ENCODE data around the gene ERFE. TPM values are rescaled to one million over a fixed set of nuclear protein-coding genes. Genes with fewer than 3 reads are reported as not detected.

ERFE gene
- total and polyA plus RNA-seq, 10 of the 15 experiments (the other 5 are each of a cell fraction or from before 2014, with no cell fraction given) = not detected

DNA sequence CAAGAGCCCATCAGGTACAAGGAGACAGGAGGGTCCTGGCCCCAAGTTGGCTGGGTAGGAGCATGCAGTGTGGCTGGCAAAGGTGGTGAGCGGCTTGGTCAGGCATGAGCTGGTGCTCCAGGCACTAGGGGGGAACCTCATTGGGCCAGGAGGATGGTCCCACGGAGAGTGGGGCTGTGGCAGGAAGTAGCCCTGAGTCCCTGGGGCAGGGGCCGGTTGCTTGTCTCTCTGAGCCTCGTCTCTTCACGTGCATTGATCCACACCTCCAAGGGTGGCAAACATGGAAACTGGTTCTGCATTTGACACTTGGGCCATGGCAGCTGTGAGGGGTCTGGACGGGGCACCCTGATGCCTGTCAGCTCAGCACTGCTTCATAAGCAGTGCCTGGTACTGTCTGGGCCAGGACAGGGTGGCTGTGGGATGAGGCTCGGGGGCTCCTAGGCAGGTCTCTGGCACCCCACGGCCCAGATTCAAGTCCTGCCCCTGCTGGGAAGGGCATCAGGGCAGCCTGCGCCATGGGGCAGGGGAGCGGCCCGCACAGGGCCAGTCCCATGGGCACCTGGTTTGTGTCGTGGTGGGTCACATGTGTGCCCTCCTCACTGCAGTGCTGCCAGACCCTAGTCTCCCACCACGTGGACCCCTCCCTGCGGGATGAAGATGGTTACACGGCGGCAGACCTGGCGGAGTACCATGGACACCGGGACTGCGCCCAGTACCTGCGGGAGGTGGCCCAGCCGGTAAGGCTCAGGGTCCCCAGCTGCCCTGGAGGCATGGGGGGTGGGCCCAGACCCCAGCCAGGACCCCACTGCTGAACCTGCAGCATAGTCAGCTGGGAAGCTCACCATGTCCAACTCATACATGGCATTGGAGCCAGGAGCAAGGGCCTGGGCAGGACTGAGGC is 42.2 kb upstream of the ERFE start (continued):
- TF ChIP-seq, protein P1, sequence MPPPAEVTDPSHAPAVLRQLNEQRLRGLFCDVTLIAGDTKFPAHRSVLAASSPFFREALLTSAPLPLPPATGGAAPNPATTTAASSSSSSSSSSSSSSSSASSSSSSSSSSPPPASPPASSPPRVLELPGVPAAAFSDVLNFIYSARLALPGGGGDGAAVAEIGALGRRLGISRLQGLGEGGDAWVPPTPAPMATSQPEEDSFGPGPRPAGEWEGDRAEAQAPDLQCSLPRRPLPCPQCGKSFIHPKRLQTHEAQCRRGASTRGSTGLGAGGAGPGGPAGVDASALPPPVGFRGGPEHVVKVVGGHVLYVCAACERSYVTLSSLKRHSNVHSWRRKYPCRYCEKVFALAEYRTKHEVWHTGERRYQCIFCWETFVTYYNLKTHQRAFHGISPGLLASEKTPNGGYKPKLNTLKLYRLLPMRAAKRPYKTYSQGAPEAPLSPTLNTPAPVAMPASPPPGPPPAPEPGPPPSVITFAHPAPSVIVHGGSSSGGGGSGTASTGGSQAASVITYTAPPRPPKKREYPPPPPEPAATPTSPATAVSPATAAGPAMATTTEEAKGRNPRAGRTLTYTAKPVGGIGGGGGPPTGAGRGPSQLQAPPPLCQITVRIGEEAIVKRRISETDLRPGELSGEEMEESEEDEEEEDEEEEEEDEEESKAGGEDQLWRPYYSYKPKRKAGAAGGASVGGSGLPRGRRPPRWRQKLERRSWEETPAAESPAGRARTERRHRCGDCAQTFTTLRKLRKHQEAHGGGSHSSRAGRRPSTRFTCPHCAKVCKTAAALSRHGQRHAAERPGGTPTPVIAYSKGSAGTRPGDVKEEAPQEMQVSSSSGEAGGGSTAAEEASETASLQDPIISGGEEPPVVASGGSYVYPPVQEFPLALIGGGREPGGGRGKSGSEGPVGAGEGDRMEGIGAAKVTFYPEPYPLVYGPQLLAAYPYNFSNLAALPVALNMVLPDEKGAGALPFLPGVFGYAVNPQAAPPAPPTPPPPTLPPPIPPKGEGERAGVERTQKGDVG (CRISPR knock-in tag; IDR thresholded peaks at IDR 0.05) = no peak
- TF ChIP-seq STAT1 (conservative IDR thresholded peaks at IDR 0.05) = no peak
- TF ChIP-seq MEF2A (IDR thresholded peaks at IDR 0.05; ENCODE audit: insufficient read depth, low read depth, low read length) = no peak
- TF ChIP-seq, protein P2, sequence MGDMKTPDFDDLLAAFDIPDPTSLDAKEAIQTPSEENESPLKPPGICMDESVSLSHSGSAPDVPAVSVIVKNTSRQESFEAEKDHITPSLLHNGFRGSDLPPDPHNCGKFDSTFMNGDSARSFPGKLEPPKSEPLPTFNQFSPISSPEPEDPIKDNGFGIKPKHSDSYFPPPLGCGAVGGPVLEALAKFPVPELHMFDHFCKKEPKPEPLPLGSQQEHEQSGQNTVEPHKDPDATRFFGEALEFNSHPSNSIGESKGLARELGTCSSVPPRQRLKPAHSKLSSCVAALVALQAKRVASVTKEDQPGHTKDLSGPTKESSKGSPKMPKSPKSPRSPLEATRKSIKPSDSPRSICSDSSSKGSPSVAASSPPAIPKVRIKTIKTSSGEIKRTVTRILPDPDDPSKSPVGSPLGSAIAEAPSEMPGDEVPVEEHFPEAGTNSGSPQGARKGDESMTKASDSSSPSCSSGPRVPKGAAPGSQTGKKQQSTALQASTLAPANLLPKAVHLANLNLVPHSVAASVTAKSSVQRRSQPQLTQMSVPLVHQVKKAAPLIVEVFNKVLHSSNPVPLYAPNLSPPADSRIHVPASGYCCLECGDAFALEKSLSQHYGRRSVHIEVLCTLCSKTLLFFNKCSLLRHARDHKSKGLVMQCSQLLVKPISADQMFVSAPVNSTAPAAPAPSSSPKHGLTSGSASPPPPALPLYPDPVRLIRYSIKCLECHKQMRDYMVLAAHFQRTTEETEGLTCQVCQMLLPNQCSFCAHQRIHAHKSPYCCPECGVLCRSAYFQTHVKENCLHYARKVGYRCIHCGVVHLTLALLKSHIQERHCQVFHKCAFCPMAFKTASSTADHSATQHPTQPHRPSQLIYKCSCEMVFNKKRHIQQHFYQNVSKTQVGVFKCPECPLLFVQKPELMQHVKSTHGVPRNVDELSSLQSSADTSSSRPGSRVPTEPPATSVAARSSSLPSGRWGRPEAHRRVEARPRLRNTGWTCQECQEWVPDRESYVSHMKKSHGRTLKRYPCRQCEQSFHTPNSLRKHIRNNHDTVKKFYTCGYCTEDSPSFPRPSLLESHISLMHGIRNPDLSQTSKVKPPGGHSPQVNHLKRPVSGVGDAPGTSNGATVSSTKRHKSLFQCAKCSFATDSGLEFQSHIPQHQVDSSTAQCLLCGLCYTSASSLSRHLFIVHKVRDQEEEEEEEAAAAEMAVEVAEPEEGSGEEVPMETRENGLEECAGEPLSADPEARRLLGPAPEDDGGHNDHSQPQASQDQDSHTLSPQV (IDR thresholded peaks at IDR 0.05) = no peak
- TF ChIP-seq ZNF622 (IDR thresholded peaks at IDR 0.05) = no peak
- no peak for TF ChIP-seq SMAD5 (IDR thresholded peaks at IDR 0.05; ENCODE audit: low read depth)
- TF ChIP-seq, protein P3, sequence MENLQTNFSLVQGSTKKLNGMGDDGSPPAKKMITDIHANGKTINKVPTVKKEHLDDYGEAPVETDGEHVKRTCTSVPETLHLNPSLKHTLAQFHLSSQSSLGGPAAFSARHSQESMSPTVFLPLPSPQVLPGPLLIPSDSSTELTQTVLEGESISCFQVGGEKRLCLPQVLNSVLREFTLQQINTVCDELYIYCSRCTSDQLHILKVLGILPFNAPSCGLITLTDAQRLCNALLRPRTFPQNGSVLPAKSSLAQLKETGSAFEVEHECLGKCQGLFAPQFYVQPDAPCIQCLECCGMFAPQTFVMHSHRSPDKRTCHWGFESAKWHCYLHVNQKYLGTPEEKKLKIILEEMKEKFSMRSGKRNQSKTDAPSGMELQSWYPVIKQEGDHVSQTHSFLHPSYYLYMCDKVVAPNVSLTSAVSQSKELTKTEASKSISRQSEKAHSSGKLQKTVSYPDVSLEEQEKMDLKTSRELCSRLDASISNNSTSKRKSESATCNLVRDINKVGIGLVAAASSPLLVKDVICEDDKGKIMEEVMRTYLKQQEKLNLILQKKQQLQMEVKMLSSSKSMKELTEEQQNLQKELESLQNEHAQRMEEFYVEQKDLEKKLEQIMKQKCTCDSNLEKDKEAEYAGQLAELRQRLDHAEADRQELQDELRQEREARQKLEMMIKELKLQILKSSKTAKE (IDR thresholded peaks at IDR 0.05; ENCODE audit: low read depth, poor library complexity, severe bottlenecking) = no peak
- no peak for TF ChIP-seq SMAD1 (IDR thresholded peaks at IDR 0.05; ENCODE audit: low read depth, partially characterized antibody)
- no peak for TF ChIP-seq TARDBP (IDR thresholded peaks at IDR 0.05; ENCODE audit: borderline replicate concordance)
- no peak for TF ChIP-seq SIX5 (IDR thresholded peaks at IDR 0.05; ENCODE audit: low read depth, low read length, severe bottlenecking)
- no peak for TF ChIP-seq GABPA (IDR thresholded peaks at IDR 0.05; ENCODE audit: low read depth)

Data from GM12878 (cell line).